H4 (cell line): ENCODE results near the gene CUX1. TPM values are rescaled to one million over a fixed set of nuclear protein-coding genes. Genes with fewer than 3 reads are reported as not detected.
"Not testable (repeated sequence)": the region's sequence is repeated elsewhere in the genome, so short reads cannot be mapped to it uniquely, and the experiment has no call there.

Experiments used
- DNase-seq: peaks from one replicate; pipeline ENCODE4 v3.0.0-alpha.2; 2015; ENCODE audit warnings: low spot score
- total RNA-seq: library from RNA; depleted of rRNA; stranded (reverse); fragments of >200 nt; shearing (Covaris generic); gene quantifications from 2 replicates; pipeline ENCODE4 v1.2.3, GENCODE V29; 2014

The CUX1 gene
- total RNA-seq, 1 experiment from 2014 or later, result 20.1 TPM

- DNase-seq, result no peak
Measured at GRCh38 chr7:102006695-102007094, 189.3 kb downstream of the CUX1 start.

- no peak for DNase-seq
Measured at GRCh38 chr7:102008535-102009262, 191.3 kb downstream of the CUX1 start.

- no peak for DNase-seq
Measured at GRCh38 chr7:102009628-102010027, 192.2 kb downstream of the CUX1 start.

GRCh38 chr7:102012112-102012830 lies 194.8 kb downstream of the CUX1 start:
- DNase-seq, result not testable (repeated sequence)

- no peak for DNase-seq
Measured at GRCh38 chr7:102012941-102013461, 195.6 kb downstream of the CUX1 start.

- DNase-seq, result no peak
Measured at GRCh38 chr7:102018876-102019275, 201.4 kb downstream of the CUX1 start.

- no peak for DNase-seq
Measured at GRCh38 chr7:102019461-102019860, 202.0 kb downstream of the CUX1 start.

GRCh38 chr7:102021841-102022618 lies 204.6 kb downstream of the CUX1 start:
- DNase-seq, result no peak

- DNase-seq, result no peak
Measured at GRCh38 chr7:102024005-102024768, 206.8 kb downstream of the CUX1 start.

- DNase-seq, result no peak
Measured at GRCh38 chr7:102024769-102025391, 207.5 kb downstream of the CUX1 start.

- not testable (repeated sequence) for DNase-seq
Measured at GRCh38 chr7:102025777-102026176, 208.4 kb downstream of the CUX1 start.

- no peak for DNase-seq
Measured at GRCh38 chr7:102028206-102028826, 210.9 kb downstream of the CUX1 start.

- DNase-seq, result no peak
Measured at GRCh38 chr7:102029616-102030015, 212.2 kb downstream of the CUX1 start.

GRCh38 chr7:102030696-102031095 lies 213.3 kb downstream of the CUX1 start:
- DNase-seq, result no peak

- DNase-seq, result no peak
Measured at GRCh38 chr7:102036958-102037357, 219.5 kb downstream of the CUX1 start.

- DNase-seq, result no peak
Measured at GRCh38 chr7:102039706-102040105, 222.3 kb downstream of the CUX1 start.

GRCh38 chr7:102040569-102040968 lies 223.1 kb downstream of the CUX1 start:
- DNase-seq, result no peak

GRCh38 chr7:102042016-102042656 lies 224.7 kb downstream of the CUX1 start:
- no peak for DNase-seq

- DNase-seq, result not testable (repeated sequence)
Measured at GRCh38 chr7:102042796-102043195, 225.4 kb downstream of the CUX1 start.

GRCh38 chr7:102044641-102044983 lies 227.2 kb downstream of the CUX1 start:
- DNase-seq, result no peak
